ENCODE data around the gene EYA2.
"Not testable (repeated sequence)": the region's sequence is repeated elsewhere in the genome, so short reads cannot be mapped to it uniquely, and the experiment has no call there.

EYA2 gene

DNA sequence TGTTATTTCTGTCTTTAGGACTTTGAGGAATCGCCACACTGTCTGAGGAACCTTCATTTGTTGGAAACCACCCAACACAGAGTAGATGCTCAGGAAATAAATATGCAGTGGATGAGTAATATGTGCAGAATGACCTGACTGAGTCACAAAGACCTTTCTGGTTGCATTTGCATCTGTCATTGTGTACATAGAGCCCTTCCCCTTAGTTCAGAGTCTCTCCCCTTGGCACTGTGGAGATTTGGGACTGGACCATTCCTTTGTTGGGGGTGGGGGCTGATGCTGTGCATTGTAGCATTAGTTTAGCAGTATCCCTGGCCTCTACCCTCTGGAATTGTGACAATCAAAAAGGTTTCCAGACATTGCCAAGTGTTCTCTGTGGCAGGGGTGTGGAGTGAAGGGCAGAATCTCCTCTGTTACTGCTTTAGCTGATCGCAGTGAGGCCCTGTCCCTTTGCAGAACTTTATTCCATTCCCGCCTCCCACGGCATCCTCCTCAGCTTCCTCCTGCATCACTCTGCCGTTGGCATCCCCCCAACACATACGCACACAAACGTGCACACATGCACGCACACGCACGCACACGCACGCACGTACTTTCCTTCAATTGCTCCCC lies 64.5 kb downstream of the EYA2 start:
- Histone ChIP-seq H3K27me3 (ENCODE audit: insufficient read depth, insufficient read length) (no peaks in the 10 kb centered on the region), H3K4me1 (ENCODE audit: insufficient read depth, insufficient read length) (peaks cover 3% of the 10 kb centered on the region), H3K4me3 (ENCODE audit: insufficient read length, low read depth) (no peak overlapping the region), H3K9me3 (ENCODE audit: insufficient read depth, low read length) (peaks cover 11% of the 10 kb centered on the region), H3K9ac (ENCODE audit: insufficient read length, low read depth) (no peak overlapping the region), H3K36me3 (ENCODE audit: insufficient read depth, insufficient read length, low read length) (no peaks in the 10 kb centered on the region)
- no peak for DNase-seq (ENCODE audit: low read depth, low spot score)
- TF ChIP-seq SUZ12 (IDR thresholded peaks at IDR 0.05; ENCODE audit: extremely low read depth, insufficient read depth, insufficient read length) (no peak), ZNF274 (IDR thresholded peaks at IDR 0.05; ENCODE audit: low read depth, low read length) (no peak), YY1 (IDR thresholded peaks at IDR 0.05; ENCODE audit: insufficient read depth, insufficient read length) (no peak)

DNA sequence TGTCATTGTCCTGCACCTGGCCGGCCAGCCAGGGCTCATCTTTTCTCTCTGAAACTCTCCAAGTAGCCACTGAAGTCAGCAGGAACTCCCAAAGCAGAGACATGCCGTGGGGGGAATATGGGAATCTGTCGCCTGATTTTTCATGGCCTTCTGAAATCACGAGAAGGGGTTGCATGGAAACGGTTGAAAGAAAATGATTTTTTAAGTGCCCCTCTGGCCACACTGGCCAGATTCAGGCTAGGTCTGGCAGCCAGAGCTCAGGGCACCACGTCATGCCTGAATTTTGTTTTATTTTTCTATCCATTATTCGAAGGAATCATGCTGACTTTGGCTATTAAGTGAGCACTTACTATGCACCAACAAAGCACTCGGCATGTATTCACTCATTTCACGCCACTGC lies 65.2 kb downstream of the EYA2 start:
- no peak for DNase-seq (ENCODE audit: low read depth, low spot score)
- TF ChIP-seq YY1 (IDR thresholded peaks at IDR 0.05; ENCODE audit: insufficient read depth, insufficient read length): no peak
- TF ChIP-seq ZNF274 (IDR thresholded peaks at IDR 0.05; ENCODE audit: low read depth, low read length): no peak
- no peak for TF ChIP-seq SUZ12 (IDR thresholded peaks at IDR 0.05; ENCODE audit: extremely low read depth, insufficient read depth, insufficient read length)
- no peaks in the 10 kb centered on the region for H3K36me3 ChIP-seq (ENCODE audit: insufficient read depth, insufficient read length, low read length)
- peaks cover 3% of the 10 kb centered on the region for H3K4me1 ChIP-seq (ENCODE audit: insufficient read depth, insufficient read length)
- no peaks in the 10 kb centered on the region for H3K27me3 ChIP-seq (ENCODE audit: insufficient read depth, insufficient read length)
- no peak overlapping the region for H3K4me3 ChIP-seq (ENCODE audit: insufficient read length, low read depth)
- peaks cover 11% of the 10 kb centered on the region for H3K9me3 ChIP-seq (ENCODE audit: insufficient read depth, low read length)
- no peak overlapping the region for H3K9ac ChIP-seq (ENCODE audit: insufficient read length, low read depth)

DNA sequence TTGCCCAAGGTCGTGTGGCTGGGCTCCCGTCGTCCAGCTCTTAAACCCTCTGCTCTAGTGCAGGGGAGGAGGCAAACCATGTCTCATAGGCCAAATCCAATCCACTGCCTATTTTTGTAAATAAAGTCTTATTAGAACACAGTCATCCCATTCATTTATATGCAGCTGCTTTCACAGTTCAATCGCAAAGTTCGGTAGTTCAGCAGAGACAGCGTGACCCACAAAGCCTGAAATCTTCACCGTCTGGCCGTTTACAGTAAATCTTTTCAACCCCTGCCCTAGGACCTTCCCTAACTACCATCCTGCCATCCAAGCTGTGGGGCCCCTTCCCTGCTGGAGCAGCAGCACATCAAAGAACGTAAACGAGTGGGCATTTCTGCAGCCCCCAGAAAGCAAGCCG lies 65.9 kb downstream of the EYA2 start:
- DNase-seq (ENCODE audit: low read depth, low spot score): no peak
- H3K9ac ChIP-seq (ENCODE audit: insufficient read length, low read depth): no peak overlapping the region
- TF ChIP-seq ZNF274 (IDR thresholded peaks at IDR 0.05; ENCODE audit: low read depth, low read length) (no peak), SUZ12 (IDR thresholded peaks at IDR 0.05; ENCODE audit: extremely low read depth, insufficient read depth, insufficient read length) (no peak), YY1 (IDR thresholded peaks at IDR 0.05; ENCODE audit: insufficient read depth, insufficient read length) (no peak)
- H3K4me3 ChIP-seq (ENCODE audit: insufficient read length, low read depth): no peak overlapping the region
- H3K4me1 ChIP-seq (ENCODE audit: insufficient read depth, insufficient read length): peaks cover 5% of the 10 kb centered on the region
- no peaks in the 10 kb centered on the region for H3K27me3 ChIP-seq (ENCODE audit: insufficient read depth, insufficient read length)
- H3K36me3 ChIP-seq (ENCODE audit: insufficient read depth, insufficient read length, low read length): no peaks in the 10 kb centered on the region
- peaks cover 11% of the 10 kb centered on the region for H3K9me3 ChIP-seq (ENCODE audit: insufficient read depth, low read length)

DNA sequence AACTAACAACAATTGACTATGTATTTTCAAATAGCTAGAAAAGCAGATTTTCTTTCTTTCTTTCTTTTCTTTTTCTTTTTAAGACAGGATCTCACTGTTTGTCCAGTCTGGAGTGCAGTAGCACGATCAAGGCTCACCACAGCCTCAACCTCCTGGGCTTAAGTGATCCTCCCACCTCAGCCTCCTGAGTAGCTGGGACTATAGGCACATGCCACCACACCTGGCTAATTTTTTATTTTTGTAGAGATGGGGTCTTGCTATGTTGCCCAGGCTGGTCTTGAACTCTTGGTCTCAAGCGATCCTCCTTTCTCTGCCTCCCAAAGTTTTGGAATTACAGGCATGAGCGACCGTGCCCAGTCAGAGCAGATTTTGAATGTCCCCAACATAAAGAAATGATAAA lies 67.3 kb downstream of the EYA2 start:
- H3K9me3 ChIP-seq (ENCODE audit: insufficient read depth, low read length); H3K27me3 ChIP-seq (ENCODE audit: insufficient read depth, insufficient read length); H3K9ac ChIP-seq (ENCODE audit: insufficient read length, low read depth); H3K4me3 ChIP-seq (ENCODE audit: insufficient read length, low read depth); H3K4me1 ChIP-seq (ENCODE audit: insufficient read depth, insufficient read length); DNase-seq (ENCODE audit: low read depth, low spot score); H3K36me3 ChIP-seq (ENCODE audit: insufficient read depth, insufficient read length, low read length): not testable (repeated sequence)

DNA sequence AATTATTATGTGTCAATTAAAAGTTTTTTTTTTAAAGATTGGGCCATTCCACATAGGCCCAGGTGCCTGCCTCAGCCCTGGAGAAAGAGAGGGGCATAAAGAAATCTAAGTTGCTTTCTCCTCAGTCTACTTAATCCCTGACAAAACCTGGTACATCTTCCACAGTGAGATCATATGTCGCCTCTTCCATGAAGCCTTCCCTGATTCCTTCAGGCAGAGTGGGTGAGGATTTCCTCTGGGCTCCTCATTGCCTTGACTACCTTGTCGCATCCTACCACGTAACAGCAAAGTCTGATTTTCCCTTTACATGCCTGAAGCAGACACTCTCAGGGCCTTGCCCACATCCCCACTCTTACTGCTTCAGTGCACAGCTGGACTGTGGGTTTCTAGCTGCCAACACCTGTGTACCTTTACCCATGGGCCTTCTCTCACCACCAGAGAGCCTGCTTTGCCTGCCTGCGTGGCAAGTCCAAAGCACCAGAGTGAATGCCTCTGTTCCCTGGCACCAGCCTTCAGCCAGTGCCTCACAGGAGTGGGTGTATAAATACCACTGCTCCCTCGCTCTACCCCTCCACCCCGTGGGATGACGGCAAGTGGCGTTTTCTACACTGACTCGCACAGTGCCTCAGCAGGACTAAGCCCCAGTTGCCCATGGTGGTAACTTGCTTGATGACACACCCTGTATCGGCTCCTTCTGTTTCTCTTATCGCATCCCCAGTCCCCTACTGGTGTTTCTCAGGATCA lies 68.0 kb downstream of the EYA2 start:
- H3K9me3 ChIP-seq (ENCODE audit: insufficient read depth, low read length): no peaks in the 10 kb centered on the region
- no peak for TF ChIP-seq ZNF274 (IDR thresholded peaks at IDR 0.05; ENCODE audit: low read depth, low read length)
- TF ChIP-seq YY1 (IDR thresholded peaks at IDR 0.05; ENCODE audit: insufficient read depth, insufficient read length): no peak
- TF ChIP-seq SUZ12 (IDR thresholded peaks at IDR 0.05; ENCODE audit: extremely low read depth, insufficient read depth, insufficient read length): no peak
- H3K4me3 ChIP-seq (ENCODE audit: insufficient read length, low read depth): no peak overlapping the region
- H3K27me3 ChIP-seq (ENCODE audit: insufficient read depth, insufficient read length): no peaks in the 10 kb centered on the region
- peaks cover 8% of the 10 kb centered on the region for H3K4me1 ChIP-seq (ENCODE audit: insufficient read depth, insufficient read length)
- no peaks in the 10 kb centered on the region for H3K36me3 ChIP-seq (ENCODE audit: insufficient read depth, insufficient read length, low read length)
- H3K9ac ChIP-seq (ENCODE audit: insufficient read length, low read depth): no peak overlapping the region
- DNase-seq (ENCODE audit: low read depth, low spot score): no peak

DNA sequence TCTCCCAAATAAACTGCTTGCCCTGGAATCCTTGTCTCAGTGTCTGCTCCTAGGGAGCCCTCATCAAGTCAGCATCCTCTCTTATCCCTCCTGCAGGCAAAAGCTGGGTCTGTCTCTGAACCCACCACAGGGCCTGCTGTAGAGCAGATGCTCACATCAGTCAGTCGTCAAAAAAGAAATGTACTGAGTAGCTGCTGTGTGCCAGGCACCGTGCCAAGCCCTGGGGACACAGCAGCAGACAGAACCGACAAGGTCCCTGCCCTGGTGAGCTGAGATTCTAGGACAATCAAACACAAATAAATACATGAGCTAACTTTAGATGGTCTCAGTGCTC lies 68.5 kb downstream of the EYA2 start:
- Histone ChIP-seq H3K9ac (ENCODE audit: insufficient read length, low read depth) (no peak overlapping the region), H3K36me3 (ENCODE audit: insufficient read depth, insufficient read length, low read length) (no peaks in the 10 kb centered on the region), H3K27me3 (ENCODE audit: insufficient read depth, insufficient read length) (no peaks in the 10 kb centered on the region), H3K4me3 (ENCODE audit: insufficient read length, low read depth) (no peak overlapping the region), H3K4me1 (ENCODE audit: insufficient read depth, insufficient read length) (peaks cover 8% of the 10 kb centered on the region), H3K9me3 (ENCODE audit: insufficient read depth, low read length) (no peaks in the 10 kb centered on the region)
- DNase-seq (ENCODE audit: low read depth, low spot score): no peak
- TF ChIP-seq ZNF274 (IDR thresholded peaks at IDR 0.05; ENCODE audit: low read depth, low read length) (no peak), YY1 (IDR thresholded peaks at IDR 0.05; ENCODE audit: insufficient read depth, insufficient read length) (no peak), SUZ12 (IDR thresholded peaks at IDR 0.05; ENCODE audit: extremely low read depth, insufficient read depth, insufficient read length) (no peak)

DNA sequence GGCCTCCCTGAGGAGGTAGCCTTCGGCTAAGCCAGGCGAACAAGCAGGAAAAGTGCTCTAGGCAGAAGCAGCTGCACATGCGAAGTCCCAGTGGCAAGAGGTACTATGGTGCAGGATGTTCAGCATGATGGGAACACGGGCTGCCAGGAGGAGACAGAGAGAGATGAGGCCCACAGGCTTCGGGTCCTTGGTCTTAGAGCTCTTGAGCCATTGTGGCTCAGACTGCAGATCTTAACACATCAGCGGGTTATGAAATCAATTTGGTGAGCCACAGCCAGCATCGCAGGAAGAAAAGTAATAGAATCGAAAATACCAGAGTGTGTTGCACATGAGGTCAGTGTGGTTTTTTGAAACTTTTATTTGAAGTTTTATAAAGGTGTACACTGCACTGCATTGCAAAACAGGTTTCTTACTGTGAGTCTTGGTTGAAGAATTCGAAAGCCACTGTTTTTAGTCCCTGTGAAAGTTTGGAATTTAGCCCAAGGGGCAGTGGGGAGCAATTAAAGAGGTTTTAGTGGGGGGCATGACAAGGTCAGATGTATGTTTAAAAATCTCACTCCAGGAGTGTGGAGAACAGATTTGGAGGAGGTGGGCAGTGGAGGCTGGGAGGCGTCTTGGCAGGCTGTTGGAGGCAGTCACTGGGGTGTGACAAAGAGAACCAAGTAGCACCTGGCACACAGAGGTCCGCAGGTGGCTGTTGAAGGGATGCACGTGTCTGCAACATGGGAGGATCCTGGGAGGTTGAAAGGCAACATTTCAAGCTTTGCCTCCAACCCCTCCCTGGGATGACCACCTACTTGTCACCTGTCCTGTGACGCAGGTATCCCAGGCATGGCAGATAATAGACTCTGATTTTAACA lies 69.3 kb downstream of the EYA2 start:
- peaks cover 8% of the 10 kb centered on the region for H3K4me1 ChIP-seq (ENCODE audit: insufficient read depth, insufficient read length)
- H3K9me3 ChIP-seq (ENCODE audit: insufficient read depth, low read length): no peaks in the 10 kb centered on the region
- TF ChIP-seq ZNF274 (IDR thresholded peaks at IDR 0.05; ENCODE audit: low read depth, low read length): no peak
- no peak for TF ChIP-seq YY1 (IDR thresholded peaks at IDR 0.05; ENCODE audit: insufficient read depth, insufficient read length)
- TF ChIP-seq SUZ12 (IDR thresholded peaks at IDR 0.05; ENCODE audit: extremely low read depth, insufficient read depth, insufficient read length): no peak
- DNase-seq (ENCODE audit: low read depth, low spot score): no peak
- H3K4me3 ChIP-seq (ENCODE audit: insufficient read length, low read depth): no peak overlapping the region
- no peaks in the 10 kb centered on the region for H3K36me3 ChIP-seq (ENCODE audit: insufficient read depth, insufficient read length, low read length)
- H3K9ac ChIP-seq (ENCODE audit: insufficient read length, low read depth): no peak overlapping the region
- H3K27me3 ChIP-seq (ENCODE audit: insufficient read depth, insufficient read length): no peaks in the 10 kb centered on the region
